ENCODE results near the gene PPP2R5E.

DNA sequence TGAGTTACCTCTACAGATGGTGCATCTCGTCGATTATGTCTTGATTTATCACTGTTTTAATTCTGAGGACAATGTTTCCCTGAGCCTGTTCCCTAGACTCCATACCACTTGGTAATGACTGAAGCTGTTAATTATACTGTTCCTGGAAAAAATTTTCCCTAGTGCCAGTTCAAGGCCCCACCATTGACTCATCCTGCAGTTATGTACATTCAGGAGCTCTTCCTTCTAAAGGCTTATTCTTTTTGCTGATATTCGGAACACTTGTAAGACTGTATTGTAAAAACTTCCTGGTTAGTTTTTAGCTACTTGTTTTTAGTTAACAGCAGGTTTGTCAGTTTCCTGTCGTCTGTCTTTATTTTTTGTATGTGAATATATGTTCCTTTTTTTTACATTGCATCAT, 30.4 kb upstream of the PPP2R5E start:
- TF ChIP-seq ELF1 (IDR thresholded peaks at IDR 0.05; ENCODE audit: borderline replicate concordance, low read depth) (no peak), JUND (IDR thresholded peaks at IDR 0.05) (no peak), EZH2phosphoT487 (IDR thresholded peaks at IDR 0.05; ENCODE audit: borderline replicate concordance) (no peak), POLR2A (IDR thresholded peaks at IDR 0.05; ENCODE audit: borderline replicate concordance, extremely low read depth, insufficient read depth, insufficient read length) (no peak), SP1 (IDR thresholded peaks at IDR 0.05; ENCODE audit: low read depth) (no peak), ZNF274 (IDR thresholded peaks at IDR 0.05; ENCODE audit: low read depth, low read length) (no peak), EZH2 (IDR thresholded peaks at IDR 0.05) (no peak), POLR2AphosphoS5 (IDR thresholded peaks at IDR 0.05; ENCODE audit: low read depth, low read length) (no peak), SRF (IDR thresholded peaks at IDR 0.05; ENCODE audit: low read depth) (no peak), CEBPB (IDR thresholded peaks at IDR 0.05; ENCODE audit: low read depth) (no peak), CBX3 (IDR thresholded peaks at IDR 0.05; ENCODE audit: low read depth) (no peak)
- TF ChIP-seq, protein P1, sequence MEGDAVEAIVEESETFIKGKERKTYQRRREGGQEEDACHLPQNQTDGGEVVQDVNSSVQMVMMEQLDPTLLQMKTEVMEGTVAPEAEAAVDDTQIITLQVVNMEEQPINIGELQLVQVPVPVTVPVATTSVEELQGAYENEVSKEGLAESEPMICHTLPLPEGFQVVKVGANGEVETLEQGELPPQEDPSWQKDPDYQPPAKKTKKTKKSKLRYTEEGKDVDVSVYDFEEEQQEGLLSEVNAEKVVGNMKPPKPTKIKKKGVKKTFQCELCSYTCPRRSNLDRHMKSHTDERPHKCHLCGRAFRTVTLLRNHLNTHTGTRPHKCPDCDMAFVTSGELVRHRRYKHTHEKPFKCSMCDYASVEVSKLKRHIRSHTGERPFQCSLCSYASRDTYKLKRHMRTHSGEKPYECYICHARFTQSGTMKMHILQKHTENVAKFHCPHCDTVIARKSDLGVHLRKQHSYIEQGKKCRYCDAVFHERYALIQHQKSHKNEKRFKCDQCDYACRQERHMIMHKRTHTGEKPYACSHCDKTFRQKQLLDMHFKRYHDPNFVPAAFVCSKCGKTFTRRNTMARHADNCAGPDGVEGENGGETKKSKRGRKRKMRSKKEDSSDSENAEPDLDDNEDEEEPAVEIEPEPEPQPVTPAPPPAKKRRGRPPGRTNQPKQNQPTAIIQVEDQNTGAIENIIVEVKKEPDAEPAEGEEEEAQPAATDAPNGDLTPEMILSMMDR (IDR thresholded peaks at IDR 0.05 in 2 of 3, conservative IDR thresholded peaks at IDR 0.05 in 1 of 3; ENCODE audit: borderline replicate concordance in 1 of 3, insufficient read depth in 1 of 3, low read depth in 2 of 3, low read length in 2 of 3), result no peak
